HG03139 (cell line): ENCODE results near the gene ISG20L2.

Experiments
- ATAC-seq: cut with Tn5 transposase; IDR thresholded peaks from one replicate; pipeline ENCODE4 v1.9.1; 2021; ENCODE audit not compliant: unreplicated experiment

The ISG20L2 gene

DNA sequence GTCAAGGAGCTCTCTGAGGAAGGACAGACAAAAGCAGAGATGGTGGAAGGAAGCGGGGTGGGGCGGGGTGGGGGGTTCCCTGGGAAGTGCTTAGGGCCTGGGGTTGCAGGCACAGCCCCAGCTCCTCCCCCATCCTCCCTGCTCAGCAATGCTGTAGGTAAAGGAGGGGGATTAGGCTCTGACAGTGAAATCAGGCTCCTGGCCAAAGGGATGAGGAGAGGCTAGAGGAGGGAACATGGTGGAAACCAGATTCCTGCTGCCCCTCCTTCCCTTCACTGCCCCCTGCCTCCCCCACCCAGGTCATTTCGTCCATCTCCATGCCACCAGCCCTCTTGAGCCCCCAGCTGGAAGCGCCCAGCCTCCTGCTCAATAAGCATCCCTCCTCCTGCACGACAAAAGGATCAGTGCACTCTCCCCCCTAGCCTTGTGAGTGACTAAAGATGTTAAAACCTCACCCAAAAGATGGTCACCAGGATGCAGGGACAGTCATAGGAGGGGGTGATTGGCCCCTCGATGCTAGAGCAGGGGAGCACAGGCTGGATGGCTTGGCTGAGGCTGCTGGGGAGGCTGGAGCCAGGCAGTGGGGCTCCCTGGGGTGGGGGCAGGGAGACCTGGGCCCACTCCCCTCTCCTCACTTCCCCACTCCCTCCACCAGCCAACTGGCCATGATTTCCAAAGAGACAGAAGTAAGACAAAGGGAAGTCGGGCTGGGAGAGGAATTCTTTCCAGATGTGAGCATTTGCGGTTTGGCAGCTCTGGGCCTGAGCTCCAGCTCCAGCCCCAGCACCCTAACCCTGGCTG is 20.9 kb downstream of the ISG20L2 start:
- ATAC-seq: no peak

DNA sequence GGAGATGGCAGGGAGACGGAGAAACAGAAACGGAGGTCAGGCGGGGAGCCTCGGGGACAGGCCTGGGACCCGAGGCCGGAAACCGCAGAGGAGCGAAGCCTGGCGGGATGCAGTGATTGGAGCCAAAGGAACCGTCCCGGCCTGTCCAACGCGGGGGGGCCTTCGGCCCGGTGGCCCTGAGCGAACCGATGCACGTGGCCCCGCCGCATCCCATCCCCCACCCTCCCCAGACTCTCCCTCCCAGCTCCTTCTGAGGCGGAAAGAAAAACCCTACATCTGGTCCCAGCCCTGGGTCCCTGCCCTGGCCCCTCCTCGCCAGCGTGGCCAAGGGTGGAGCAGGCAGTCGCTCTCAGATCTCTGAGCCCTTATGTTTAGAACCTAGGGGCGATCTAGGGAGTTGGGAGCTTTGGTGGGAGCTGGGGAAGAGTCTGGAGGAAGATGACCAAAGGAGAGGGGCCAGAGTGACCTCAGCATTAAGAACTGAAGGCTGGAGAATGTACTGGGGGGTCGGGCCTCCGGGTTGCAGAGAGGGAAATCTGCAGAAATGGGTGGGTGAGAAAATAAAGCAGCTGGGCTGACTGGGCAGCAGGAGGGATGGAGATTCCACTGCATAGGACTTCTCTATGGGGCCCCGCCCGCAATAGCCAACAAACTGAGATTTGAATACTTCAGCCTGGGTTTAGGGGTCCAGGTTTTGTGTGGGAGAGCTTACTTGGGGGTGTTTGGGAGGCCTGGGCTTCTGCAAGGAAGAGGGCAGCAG is 21.7 kb downstream of the ISG20L2 start:
- ATAC-seq: no peak

DNA sequence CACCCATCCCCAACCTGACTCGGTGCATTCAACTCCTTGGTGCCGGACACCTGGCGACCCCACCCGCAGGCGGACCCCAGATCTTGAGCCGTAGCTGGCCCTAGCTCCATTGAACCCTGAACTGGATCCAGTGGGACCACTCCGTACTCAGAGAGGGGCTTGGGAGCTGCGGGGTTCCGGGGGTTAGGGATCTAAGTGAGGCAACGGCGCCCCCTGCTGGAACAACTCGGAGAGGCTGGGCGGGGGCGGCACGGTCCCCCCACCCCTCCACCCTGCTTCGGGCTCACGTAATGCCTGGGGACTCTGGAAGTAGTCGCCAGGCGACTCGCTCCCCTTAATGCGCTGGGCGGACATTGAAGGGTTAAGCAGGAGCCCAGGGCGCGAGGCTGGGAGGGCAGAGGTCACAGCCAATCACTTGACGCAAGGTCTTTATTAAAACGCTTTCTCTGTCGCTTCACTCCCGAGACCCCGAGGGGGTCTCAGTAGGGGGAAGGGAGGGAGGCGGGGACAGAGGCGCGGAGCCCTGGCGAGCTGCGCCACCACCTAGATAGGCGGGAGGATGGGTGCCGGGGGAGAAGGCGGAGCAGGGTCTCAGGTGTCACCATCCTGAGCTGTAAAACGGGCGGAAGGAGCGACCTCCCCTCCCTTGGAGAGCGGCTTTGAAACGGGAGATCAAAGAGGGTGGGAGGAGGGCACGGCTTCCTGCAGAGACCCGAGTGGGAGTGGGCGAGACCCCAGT is 22.5 kb downstream of the ISG20L2 start:
- ATAC-seq: no peak

DNA sequence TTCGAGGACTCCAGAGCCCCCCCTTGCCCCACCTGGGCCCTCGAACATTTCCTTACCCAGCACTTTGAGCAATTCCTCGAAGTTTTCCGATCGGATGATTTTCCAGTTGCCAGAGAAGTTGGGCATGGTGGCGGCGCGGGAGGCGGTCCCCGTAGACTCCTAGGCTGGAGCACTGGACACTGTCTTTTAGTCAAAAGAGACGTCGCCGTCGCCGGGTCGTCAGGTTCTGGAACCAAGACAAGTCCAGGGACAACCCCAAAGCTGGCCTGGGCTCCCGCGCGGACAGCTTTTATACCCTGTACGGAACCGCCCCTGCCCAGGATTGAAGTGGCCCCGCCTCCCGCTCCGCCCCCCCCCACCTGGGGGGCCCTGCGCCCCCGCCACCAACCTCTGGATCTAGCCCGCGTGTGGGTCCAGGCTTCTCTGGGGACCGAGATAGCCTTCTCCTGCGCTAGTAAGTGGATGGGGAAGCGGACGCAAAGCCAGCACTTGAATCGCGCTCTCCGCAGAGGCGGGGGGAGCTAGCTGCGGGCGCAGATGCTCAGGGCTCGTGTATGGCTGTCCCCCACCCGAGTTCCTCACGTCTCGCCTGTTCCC is 23.1 kb downstream of the ISG20L2 start, which contains the start of gene CRABP2:
Gene CRABP2, minus strand, starts transcription at position 263 of the 597 bp plus-strand sequence. Its CDS starts 137 bp downstream, at position 126.
- ATAC-seq: no peak

- ATAC-seq: no peak
Measured at GRCh38 chr1:156704930-156705320, 23.6 kb downstream of the ISG20L2 start.

DNA sequence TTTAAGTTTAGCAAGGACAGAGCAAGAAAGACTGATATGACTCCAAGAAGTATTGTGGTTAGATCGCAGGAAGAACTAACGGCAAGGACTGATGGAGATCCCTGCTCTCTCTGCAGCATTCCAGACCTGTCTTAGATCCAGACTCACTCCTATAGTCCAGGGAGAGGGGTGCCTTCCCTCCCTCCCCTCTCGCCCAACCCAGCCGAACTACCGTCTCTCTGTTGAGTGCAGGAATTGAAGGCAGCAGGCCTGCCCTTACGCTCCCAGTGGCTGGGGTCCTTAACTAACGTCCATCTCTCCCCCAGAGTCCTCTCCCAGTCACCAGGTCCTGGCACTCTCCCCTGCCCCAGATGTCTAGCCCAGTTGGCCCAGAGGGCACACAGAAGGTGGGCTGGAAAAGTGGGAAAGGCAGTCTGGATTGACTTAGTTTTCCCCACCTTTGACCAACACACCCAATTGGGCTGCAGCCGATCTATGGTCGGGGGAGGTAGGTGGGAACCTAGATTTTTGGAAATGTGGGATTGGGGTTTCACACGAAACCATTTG is 24.3 kb downstream of the ISG20L2 start:
- ATAC-seq: no peak

DNA sequence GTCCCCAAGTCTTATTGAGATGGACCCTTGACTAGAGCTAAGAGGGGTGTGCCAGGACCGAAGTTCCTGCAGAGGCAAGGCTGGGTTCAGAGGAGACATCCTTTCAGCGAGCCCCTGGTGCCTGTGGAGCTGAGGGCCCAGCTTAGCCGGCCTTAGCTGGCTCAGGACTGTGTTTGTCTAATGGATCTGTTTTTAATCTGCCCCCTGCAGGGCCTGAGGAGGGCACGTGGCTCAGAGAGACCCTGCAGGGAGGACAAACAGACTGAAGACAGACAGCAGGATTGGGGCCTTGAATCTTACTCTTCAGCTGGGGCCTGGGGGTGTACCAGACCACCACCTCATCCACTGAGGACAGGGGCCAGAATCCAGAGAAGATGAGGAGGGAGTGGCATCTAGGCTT is 24.8 kb downstream of the ISG20L2 start:
- no peak for ATAC-seq

DNA sequence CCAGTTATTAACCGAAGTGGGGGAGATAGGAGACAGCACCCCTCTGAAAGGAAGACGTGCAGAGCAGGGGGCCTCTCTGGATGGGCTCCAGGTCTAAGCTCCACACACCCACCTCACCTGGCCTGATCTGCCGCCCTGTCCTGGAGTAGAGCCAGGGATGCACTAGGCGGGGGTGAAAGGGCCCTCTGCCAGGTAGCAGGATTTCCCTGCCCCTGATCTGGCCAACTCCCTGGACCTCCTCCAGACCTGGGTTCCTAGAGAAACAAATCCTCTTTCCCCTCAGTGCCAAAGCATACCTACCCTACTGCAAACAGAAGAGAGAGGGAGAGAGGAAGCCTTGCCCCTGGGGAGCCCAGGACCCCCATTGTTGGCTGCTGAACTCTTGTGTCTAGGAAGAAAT is 25.2 kb downstream of the ISG20L2 start:
- no peak for ATAC-seq

- no peak for ATAC-seq
Measured at GRCh38 chr1:156700736-156701531, 27.6 kb downstream of the ISG20L2 start.

DNA sequence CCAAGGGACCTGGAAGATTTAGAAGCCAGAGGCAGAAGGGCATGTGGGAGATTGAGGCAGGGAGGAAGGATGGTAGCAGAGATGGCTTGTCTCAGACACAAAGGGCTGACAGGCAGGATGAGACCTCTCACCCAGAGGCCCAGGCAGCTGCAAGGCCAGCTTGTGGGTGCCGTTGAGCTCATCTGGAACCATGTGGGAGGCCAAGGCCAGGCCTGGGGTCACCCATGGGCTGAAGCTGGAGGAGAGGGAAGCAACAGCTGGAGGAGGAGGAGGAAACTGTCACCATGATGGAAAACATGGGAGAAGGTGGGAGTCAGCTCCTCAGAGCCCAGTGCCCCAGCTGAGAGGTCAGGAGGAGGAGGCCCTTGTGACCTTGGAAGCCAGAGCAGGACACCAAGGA is 29.6 kb downstream of the ISG20L2 start:
- ATAC-seq: no peak

DNA sequence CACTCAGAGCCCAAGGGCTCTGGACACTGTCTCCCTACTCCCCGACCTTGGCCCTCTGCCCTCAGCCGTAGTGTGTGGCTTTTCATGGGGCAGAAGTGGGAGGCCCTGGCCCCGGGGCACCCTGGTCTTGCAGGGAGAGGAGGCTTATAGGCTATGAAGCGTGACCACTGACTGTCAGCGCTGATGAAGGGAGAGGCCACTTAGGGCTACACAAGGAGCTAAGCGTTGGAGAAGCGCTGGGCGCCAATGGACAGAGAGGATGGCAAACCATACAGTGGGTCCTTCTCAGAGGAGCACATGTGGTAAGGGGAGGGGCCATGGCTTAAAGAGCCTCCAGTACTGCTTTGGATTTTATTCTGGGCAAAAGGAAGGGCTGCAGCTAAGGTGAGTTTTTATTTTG is 31.1 kb downstream of the ISG20L2 start:
- no peak for ATAC-seq

- ATAC-seq: no peak
Measured at GRCh38 chr1:156696755-156697154, 31.8 kb downstream of the ISG20L2 start.

- ATAC-seq: no peak
Measured at GRCh38 chr1:156694690-156694962, 33.9 kb downstream of the ISG20L2 start.

- ATAC-seq: no peak
Measured at GRCh38 chr1:156693848-156694689, 34.5 kb downstream of the ISG20L2 start.

DNA sequence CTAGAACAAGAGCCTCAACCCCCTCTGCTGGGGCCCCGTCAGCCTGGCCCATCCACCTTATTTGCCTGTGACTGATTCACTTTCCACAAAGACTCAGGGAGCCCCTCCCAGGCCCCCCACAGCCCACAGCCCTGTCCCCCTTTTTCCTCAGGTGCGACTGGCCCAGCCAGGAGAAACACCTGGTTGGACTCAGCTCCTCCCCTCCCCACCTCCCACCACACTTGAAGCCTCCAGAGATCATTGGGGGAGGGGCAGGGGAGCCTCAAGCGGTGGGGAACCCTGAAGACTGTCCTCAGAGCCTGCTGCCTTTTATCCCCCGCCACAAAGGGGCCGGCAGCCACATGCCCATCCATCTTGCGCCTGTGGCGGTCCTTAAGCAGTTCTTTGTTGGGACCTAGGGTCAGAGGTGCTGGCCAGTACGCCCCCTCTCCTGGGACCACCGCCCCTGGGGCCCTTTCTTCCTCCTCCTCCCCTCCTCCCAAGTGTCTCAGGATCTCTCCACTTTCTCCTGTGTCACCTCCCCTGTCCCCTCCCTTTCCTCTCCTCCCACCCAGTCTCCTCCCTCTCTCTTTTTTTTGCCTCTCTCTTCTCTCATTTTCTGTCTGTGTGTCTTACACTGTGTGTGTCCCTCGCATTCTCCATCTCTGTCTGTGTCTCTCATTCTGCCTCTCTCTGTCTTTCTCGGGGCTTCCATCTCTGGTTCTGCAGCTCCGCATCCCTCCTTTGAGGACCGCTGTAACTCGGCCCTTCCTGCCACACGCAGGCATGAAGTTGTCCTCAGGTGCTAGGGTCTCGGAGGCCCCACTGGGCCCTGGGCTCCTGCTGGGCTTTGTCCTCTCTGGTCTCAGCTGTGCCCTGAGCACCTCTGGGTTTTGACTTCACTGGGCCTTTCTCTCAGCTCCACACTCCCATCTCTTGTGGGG is 35.4 kb downstream of the ISG20L2 start:
- no peak for ATAC-seq

- no peak for ATAC-seq
Measured at GRCh38 chr1:156692441-156692924, 36.1 kb downstream of the ISG20L2 start.

GRCh38 chr1:156691665-156692440 is 36.7 kb downstream of the ISG20L2 start:
- ATAC-seq: no peak
